ENCODE results near the gene SPTBN1.
A peak's percentile ranks its signal among the peaks of the same experiment; 100 is the strongest.

DNA sequence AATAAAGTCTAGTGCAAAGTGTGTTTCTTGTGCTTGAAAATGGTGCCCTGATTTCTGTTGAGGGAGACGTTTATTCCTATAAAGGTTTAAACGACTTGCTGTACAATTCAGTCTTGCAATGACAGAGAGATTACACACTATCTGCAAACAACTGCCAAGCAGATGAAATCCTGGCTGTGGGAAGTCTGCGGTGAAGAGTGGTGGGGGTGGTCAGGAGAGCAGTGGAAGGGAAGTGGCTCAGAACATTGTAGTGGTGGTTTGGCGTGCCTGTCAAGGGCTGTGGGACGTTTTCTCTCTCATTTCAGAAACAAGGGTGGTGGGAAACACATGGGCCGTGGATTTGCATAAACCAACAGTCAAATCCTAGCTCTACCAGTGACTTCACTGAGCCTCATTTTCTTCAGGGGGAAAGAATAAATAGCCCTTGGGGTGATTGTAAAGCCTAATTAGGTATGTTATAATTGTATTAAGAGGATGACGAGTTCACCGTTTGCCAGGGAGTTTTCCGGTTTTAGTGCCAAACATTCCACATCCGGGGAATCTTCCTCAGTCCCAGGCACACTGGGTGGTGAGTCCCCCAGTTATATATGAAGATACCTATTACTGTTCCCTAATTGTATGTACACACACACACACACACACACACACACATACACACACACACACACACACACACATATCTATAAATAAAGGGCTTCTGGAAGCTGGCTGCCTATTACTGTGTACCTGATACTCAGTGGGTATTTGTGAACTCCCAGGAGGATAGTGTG is 115.0 kb downstream of the SPTBN1 start:
- TF ChIP-seq POLR2A (IDR thresholded peaks at IDR 0.05), result peak in 1 of 4 donors; percentile 29
- TF ChIP-seq, protein P1, sequence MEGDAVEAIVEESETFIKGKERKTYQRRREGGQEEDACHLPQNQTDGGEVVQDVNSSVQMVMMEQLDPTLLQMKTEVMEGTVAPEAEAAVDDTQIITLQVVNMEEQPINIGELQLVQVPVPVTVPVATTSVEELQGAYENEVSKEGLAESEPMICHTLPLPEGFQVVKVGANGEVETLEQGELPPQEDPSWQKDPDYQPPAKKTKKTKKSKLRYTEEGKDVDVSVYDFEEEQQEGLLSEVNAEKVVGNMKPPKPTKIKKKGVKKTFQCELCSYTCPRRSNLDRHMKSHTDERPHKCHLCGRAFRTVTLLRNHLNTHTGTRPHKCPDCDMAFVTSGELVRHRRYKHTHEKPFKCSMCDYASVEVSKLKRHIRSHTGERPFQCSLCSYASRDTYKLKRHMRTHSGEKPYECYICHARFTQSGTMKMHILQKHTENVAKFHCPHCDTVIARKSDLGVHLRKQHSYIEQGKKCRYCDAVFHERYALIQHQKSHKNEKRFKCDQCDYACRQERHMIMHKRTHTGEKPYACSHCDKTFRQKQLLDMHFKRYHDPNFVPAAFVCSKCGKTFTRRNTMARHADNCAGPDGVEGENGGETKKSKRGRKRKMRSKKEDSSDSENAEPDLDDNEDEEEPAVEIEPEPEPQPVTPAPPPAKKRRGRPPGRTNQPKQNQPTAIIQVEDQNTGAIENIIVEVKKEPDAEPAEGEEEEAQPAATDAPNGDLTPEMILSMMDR (IDR thresholded peaks at IDR 0.05), result peak in 1 of 6 experiments; percentile 15
